HG02571 (cell line): ENCODE data around the gene KCNG2.

ENCODE experiments used
- ATAC-seq: cut with Tn5 transposase; IDR thresholded peaks from one replicate; pipeline ENCODE4 v1.9.1; 2021; ENCODE audit warnings: mild to moderate bottlenecking, moderate library complexity; ENCODE audit not compliant: unreplicated experiment

KCNG2 gene

GRCh38 chr18:79818036-79818435, 20.3 kb downstream of the KCNG2 start:
- no peak for ATAC-seq

GRCh38 chr18:79818631-79819030, 20.9 kb downstream of the KCNG2 start:
- ATAC-seq, result no peak

GRCh38 chr18:79819064-79819967, 21.6 kb downstream of the KCNG2 start:
- no peak for ATAC-seq

- ATAC-seq, result peak; percentile 75
These were observed 22.2 kb downstream of the KCNG2 start for GRCh38 chr18:79819968-79820351.

GRCh38 chr18:79823120-79823519, 25.4 kb downstream of the KCNG2 start:
- no peak for ATAC-seq

GRCh38 chr18:79825913-79826312, 28.2 kb downstream of the KCNG2 start:
- no peak for ATAC-seq

- ATAC-seq, result no peak
These were observed 29.2 kb downstream of the KCNG2 start for GRCh38 chr18:79826966-79827365.

- ATAC-seq, result no peak
These were observed 30.5 kb downstream of the KCNG2 start for GRCh38 chr18:79828258-79828657.

- no peak for ATAC-seq
These were observed 31.6 kb downstream of the KCNG2 start for GRCh38 chr18:79829136-79829854.

GRCh38 chr18:79832169-79832568, 34.4 kb downstream of the KCNG2 start:
- ATAC-seq, result no peak

- ATAC-seq, result no peak
These were observed 37.1 kb downstream of the KCNG2 start for GRCh38 chr18:79834834-79835233.

GRCh38 chr18:79841936-79842335, 44.2 kb downstream of the KCNG2 start:
- no peak for ATAC-seq

- ATAC-seq, result no peak
These were observed 47.3 kb downstream of the KCNG2 start for GRCh38 chr18:79844999-79845563.

- no peak for ATAC-seq
These were observed 49.3 kb downstream of the KCNG2 start for GRCh38 chr18:79846936-79847557.

GRCh38 chr18:79847606-79848293, 50.0 kb downstream of the KCNG2 start:
- no peak for ATAC-seq

GRCh38 chr18:79848294-79848578, 50.5 kb downstream of the KCNG2 start:
- ATAC-seq, result no peak

GRCh38 chr18:79848579-79849327, 51.0 kb downstream of the KCNG2 start:
- no peak for ATAC-seq

- ATAC-seq, result no peak
These were observed 51.8 kb downstream of the KCNG2 start for GRCh38 chr18:79849328-79850207.

GRCh38 chr18:79850731-79851130, 53.0 kb downstream of the KCNG2 start:
- ATAC-seq, result no peak
